RWPE2 (cell line): ENCODE data around the gene DES.

Experiments used
- ATAC-seq: fragments of 200-7000 bp; cut with Tn5 transposase; 3 replicates; pipeline ENCODE4 v1.9.1; 2021; ENCODE audit warnings: low read depth
- DNase-seq: peaks from one replicate; pipeline ENCODE4 v3.0.0-alpha.2; 2020; ENCODE audit warnings: low spot score
- H3K27ac ChIP-seq: fragments of 450-650 bp; 2 replicates; pipeline ENCODE4 v1.5.1; 2017; ENCODE audit warnings: mild to moderate bottlenecking; ENCODE audit not compliant: poor library complexity, severe bottlenecking
- H3K27me3 ChIP-seq: fragments of 250-450 bp; sonication (Bioruptor Pico); 2 replicates; pipeline ENCODE4 v1.5.1; 2021; ENCODE audit warnings: mild to moderate bottlenecking, moderate library complexity; ENCODE audit not compliant: insufficient read depth, poor library complexity, severe bottlenecking
- H3K36me3 ChIP-seq: fragments of 250-450 bp; sonication (Bioruptor Pico); 2 replicates; pipeline ENCODE4 v1.5.1; 2020; ENCODE audit warnings: low read depth, mild to moderate bottlenecking, moderate library complexity
- H3K4me1 ChIP-seq: fragments of 250-450 bp; sonication (Bioruptor Pico); 2 replicates; pipeline ENCODE4 v1.5.1; 2021; ENCODE audit warnings: mild to moderate bottlenecking, moderate library complexity; ENCODE audit not compliant: insufficient read depth, poor library complexity, severe bottlenecking
- H3K4me3 ChIP-seq: fragments of 250-450 bp; sonication (Bioruptor Pico); 2 replicates; pipeline ENCODE4 v1.5.1; 2021; ENCODE audit warnings: mild to moderate bottlenecking, moderate library complexity; ENCODE audit not compliant: severe bottlenecking
- H3K9me3 ChIP-seq: fragments of 250-450 bp; sonication (Bioruptor Pico); 2 replicates; pipeline ENCODE4 v1.5.1; 2021; ENCODE audit warnings: mild to moderate bottlenecking, moderate library complexity; ENCODE audit not compliant: severe bottlenecking
- CTCF ChIP-seq: fragments of 450-650 bp; IDR thresholded peaks from one replicate; pipeline ENCODE4 v1.5.1; 2017; ENCODE audit warnings: mild to moderate bottlenecking, moderate library complexity; ENCODE audit not compliant: poor library complexity, severe bottlenecking

Gene DES

GRCh38 chr2:219465659-219466561, 47.7 kb downstream of the DES start:
- no peak for ATAC-seq
- H3K27me3 ChIP-seq, result no peaks in the 10 kb centered on the region
- peaks cover 17% of the 10 kb centered on the region for H3K4me1 ChIP-seq
- DNase-seq, result no peak
- no peak for TF ChIP-seq CTCF
- no peaks in the 10 kb centered on the region for H3K9me3 ChIP-seq
- no peak overlapping the region for H3K4me3 ChIP-seq
- H3K36me3 ChIP-seq, result peaks cover 10% of the 10 kb centered on the region; the same call in 1 of the 2 replicates
- no peak overlapping the region for H3K27ac ChIP-seq

GRCh38 chr2:219466816-219467735, 48.9 kb downstream of the DES start:
- Histone ChIP-seq H3K9me3 (no peaks in the 10 kb centered on the region), H3K4me1 (peaks cover 17% of the 10 kb centered on the region), H3K27me3 (no peaks in the 10 kb centered on the region), H3K36me3 (peaks cover 7% of the 10 kb centered on the region; the same call in 1 of the 2 replicates), H3K4me3 (no peak overlapping the region), H3K27ac (no peak overlapping the region)
- TF ChIP-seq CTCF, result no peak
- DNase-seq (no peak), ATAC-seq (peak; percentile 24; the same call in 1 of the 3 replicates)

- DNase-seq (no peak), ATAC-seq (peak; percentile 14; the same call in 1 of the 3 replicates)
- Histone ChIP-seq H3K4me3 (no peak overlapping the region), H3K27me3 (no peaks in the 10 kb centered on the region), H3K4me1 (peaks cover 17% of the 10 kb centered on the region), H3K9me3 (no peaks in the 10 kb centered on the region), H3K27ac (no peak overlapping the region), H3K36me3 (0 out of 2 replicates have a peak, but pooled peaks cover under 1% of the 10 kb centered on the region)
- TF ChIP-seq CTCF, result no peak
These were observed 49.5 kb downstream of the DES start for GRCh38 chr2:219467736-219468075.

- H3K27ac ChIP-seq, result no peak overlapping the region
- no peaks in the 10 kb centered on the region for H3K36me3 ChIP-seq
- no peaks in the 10 kb centered on the region for H3K9me3 ChIP-seq
- no peak for TF ChIP-seq CTCF
- no peak overlapping the region for H3K4me3 ChIP-seq
- no peak for DNase-seq
- no peaks in the 10 kb centered on the region for H3K27me3 ChIP-seq
- ATAC-seq, result no peak
- peaks cover 17% of the 10 kb centered on the region for H3K4me1 ChIP-seq
These were observed 50.4 kb downstream of the DES start for GRCh38 chr2:219468410-219469185.
